ENCODE results near the gene SLC16A2.
A peak's percentile ranks its signal among the peaks of the same experiment; 100 is the strongest.

GRCh38 chrX:74382613-74383012, 38.7 kb upstream of the SLC16A2 start:
- no peak for TF ChIP-seq POLR2A (IDR thresholded peaks at IDR 0.05)
- TF ChIP-seq, protein P1, sequence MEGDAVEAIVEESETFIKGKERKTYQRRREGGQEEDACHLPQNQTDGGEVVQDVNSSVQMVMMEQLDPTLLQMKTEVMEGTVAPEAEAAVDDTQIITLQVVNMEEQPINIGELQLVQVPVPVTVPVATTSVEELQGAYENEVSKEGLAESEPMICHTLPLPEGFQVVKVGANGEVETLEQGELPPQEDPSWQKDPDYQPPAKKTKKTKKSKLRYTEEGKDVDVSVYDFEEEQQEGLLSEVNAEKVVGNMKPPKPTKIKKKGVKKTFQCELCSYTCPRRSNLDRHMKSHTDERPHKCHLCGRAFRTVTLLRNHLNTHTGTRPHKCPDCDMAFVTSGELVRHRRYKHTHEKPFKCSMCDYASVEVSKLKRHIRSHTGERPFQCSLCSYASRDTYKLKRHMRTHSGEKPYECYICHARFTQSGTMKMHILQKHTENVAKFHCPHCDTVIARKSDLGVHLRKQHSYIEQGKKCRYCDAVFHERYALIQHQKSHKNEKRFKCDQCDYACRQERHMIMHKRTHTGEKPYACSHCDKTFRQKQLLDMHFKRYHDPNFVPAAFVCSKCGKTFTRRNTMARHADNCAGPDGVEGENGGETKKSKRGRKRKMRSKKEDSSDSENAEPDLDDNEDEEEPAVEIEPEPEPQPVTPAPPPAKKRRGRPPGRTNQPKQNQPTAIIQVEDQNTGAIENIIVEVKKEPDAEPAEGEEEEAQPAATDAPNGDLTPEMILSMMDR (IDR thresholded peaks at IDR 0.05 in 4 of 5, conservative IDR thresholded peaks at IDR 0.05 in 1 of 5): peak; percentile 27 to 74 (median 61)

All from gastrocnemius medialis (tissue), 4 donors.